Measurements from ENCODE around the gene RAB11FIP4. TPM values are rescaled to one million over a fixed set of nuclear protein-coding genes. Genes with fewer than 3 reads are reported as not detected.

RAB11FIP4 gene
- total and polyA plus RNA-seq, 9 of the 15 experiments (the other 6 are each of a cell fraction or from before 2014, with no cell fraction given), result 0.62 to 16.6 (median 8.9) TPM

DNA sequence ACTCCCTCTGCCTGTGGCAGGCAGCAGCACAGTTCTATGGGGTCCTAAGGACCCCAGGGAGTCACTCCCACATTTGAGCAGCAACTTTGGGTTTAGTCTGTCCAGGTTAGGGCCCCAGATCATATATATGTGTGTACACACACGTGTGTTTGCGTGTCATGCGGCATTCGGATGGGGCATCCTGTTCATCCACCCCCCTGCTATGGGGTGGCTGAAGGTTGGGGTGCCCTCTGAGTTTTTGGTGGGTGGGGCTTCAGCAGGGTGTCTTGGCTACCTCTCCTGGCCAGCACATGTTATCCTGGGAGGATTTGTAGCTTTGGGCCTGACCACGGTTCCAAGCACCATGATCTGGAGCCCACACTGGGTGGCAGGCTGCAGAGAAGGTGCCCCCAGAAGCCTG is 100.7 kb downstream of the RAB11FIP4 start:
- Histone ChIP-seq H3K9ac (ENCODE audit: insufficient read depth in 1 of 2, low read depth in 2 of 2, low read length in 2 of 2) (peak overlapping the region in 1 of 2 experiments; percentile 76; a peak in 1 of 4 replicates), H3K27ac (ENCODE audit: extremely low read depth, low read depth, low read length) (no peak overlapping the region; the same call in 2 of the 3 replicates)
- 90% methylated on average over 5 of the region's 5 CpGs for WGBS (ENCODE audit: insufficient coverage, low coverage, missing lambda C conversion rate)

More for the DNA sequence above, 100.7 kb downstream of the RAB11FIP4 start:
- Histone ChIP-seq H3K4me3 (no peak overlapping the region), H3K4me1 (replicated peaks in 1 of 2; ENCODE audit: control insufficient read depth in 2 of 2, insufficient read depth in 2 of 2, low read length in 2 of 2) (peaks cover 56 to 75% of the 10 kb centered on the region in 2 experiments), H3K27me3 (ENCODE audit: control insufficient read depth in 2 of 2, insufficient read depth in 2 of 2, low read length in 2 of 2) (no peaks in the 10 kb centered on the region), H3K36me3 (ENCODE audit: control insufficient read depth, insufficient read depth, low read length) (no peaks in the 10 kb centered on the region; the same call in 2 of the 3 replicates), H2AFZ (ENCODE audit: low read depth, low read length) (no peak overlapping the region), H3K79me2 (ENCODE audit: control insufficient read depth, insufficient read depth, low read length) (peaks cover 17% of the 10 kb centered on the region), H3K9me1 (ENCODE audit: control insufficient read depth, insufficient read depth, low read length) (peaks cover 5% of the 10 kb centered on the region), H3K4me2 (ENCODE audit: insufficient read depth, low read length) (no peak overlapping the region), H4K20me1 (replicated peaks; ENCODE audit: control insufficient read depth, insufficient read depth, low read length) (0 out of 2 replicates have a peak, but pooled peaks cover 6% of the 10 kb centered on the region), H3K9me3 (replicated peaks; ENCODE audit: control insufficient read depth, insufficient read depth, low read depth, low read length) (no peaks in the 10 kb centered on the region)
- DNase-seq (ENCODE audit: extremely low read depth in 1 of 4, low spot score in 3 of 4) (no peak), ATAC-seq (no peak), FAIRE-seq (no peak)
- CTCF ChIA-PET (ENCODE audit: low intra/inter-chr PET ratio), result no interaction called here
- no TSS peak for BruUV-seq (replicated peaks)
- POLR2A ChIA-PET, result interaction anchor here (1.0 kb wide), 2 partner anchors 8 to 33 kb away, joined by 3 to 4 read pairs; no protein-coding TSS in a partner anchor
- TF ChIP-seq, protein P1, sequence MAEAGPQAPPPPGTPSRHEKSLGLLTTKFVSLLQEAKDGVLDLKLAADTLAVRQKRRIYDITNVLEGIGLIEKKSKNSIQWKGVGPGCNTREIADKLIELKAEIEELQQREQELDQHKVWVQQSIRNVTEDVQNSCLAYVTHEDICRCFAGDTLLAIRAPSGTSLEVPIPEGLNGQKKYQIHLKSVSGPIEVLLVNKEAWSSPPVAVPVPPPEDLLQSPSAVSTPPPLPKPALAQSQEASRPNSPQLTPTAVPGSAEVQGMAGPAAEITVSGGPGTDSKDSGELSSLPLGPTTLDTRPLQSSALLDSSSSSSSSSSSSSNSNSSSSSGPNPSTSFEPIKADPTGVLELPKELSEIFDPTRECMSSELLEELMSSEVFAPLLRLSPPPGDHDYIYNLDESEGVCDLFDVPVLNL (CRISPR knock-in tag; IDR thresholded peaks at IDR 0.05; ENCODE audit: low read depth), result no peak
- TF ChIP-seq KLF1 (tag; IDR thresholded peaks at IDR 0.05), result no peak
- TF ChIP-seq, protein P2, sequence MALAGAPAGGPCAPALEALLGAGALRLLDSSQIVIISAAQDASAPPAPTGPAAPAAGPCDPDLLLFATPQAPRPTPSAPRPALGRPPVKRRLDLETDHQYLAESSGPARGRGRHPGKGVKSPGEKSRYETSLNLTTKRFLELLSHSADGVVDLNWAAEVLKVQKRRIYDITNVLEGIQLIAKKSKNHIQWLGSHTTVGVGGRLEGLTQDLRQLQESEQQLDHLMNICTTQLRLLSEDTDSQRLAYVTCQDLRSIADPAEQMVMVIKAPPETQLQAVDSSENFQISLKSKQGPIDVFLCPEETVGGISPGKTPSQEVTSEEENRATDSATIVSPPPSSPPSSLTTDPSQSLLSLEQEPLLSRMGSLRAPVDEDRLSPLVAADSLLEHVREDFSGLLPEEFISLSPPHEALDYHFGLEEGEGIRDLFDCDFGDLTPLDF (CRISPR knock-in tag; IDR thresholded peaks at IDR 0.05), result no peak
- TF ChIP-seq ZNF444 (CRISPR knock-in tag; IDR thresholded peaks at IDR 0.05), result no peak
- no peak for TF ChIP-seq SETDB1 (IDR thresholded peaks at IDR 0.05; ENCODE audit: low read length)
- no peak for TF ChIP-seq KAT2B (IDR thresholded peaks at IDR 0.05; ENCODE audit: low read depth, low read length)
- TF ChIP-seq, protein P3, sequence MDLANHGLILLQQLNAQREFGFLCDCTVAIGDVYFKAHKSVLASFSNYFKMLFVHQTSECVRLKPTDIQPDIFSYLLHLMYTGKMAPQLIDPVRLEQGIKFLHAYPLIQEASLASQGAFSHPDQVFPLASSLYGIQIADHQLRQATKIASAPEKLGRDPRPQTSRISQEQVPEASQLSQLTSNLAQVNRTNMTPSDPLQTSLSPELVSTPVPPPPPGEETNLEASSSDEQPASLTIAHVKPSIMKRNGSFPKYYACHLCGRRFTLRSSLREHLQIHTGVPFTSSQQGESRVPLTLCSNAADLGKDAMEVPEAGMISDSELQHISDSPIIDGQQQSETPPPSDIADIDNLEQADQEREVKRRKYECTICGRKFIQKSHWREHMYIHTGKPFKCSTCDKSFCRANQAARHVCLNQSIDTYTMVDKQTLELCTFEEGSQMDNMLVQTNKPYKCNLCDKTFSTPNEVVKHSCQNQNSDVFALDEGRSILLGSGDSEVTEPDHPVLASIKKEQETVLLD (IDR thresholded peaks at IDR 0.05), result no peak
- no peak for TF ChIP-seq PHB2 (IDR thresholded peaks at IDR 0.05; ENCODE audit: low read depth)
- TF ChIP-seq FOXA3 (CRISPR knock-in tag; conservative IDR thresholded peaks at IDR 0.05 in 1 of 2, IDR thresholded peaks at IDR 0.05 in 1 of 2), result no peak
- no peak for TF ChIP-seq ZNF121 (CRISPR knock-in tag; conservative IDR thresholded peaks at IDR 0.05)
- no peak for TF ChIP-seq IRF2 (CRISPR knock-in tag; IDR thresholded peaks at IDR 0.05)
- TF ChIP-seq CEBPG (CRISPR knock-in tag; IDR thresholded peaks at IDR 0.05), result no peak
- no peak for TF ChIP-seq CEBPG (tag; conservative IDR thresholded peaks at IDR 0.05 in 1 of 2, IDR thresholded peaks at IDR 0.05 in 1 of 2)
- no peak for TF ChIP-seq FOXA1 (IDR thresholded peaks at IDR 0.05; ENCODE audit: borderline replicate concordance)
- no peak for TF ChIP-seq TCF7 (IDR thresholded peaks at IDR 0.05; ENCODE audit: borderline replicate concordance)
- TF ChIP-seq, protein P4, sequence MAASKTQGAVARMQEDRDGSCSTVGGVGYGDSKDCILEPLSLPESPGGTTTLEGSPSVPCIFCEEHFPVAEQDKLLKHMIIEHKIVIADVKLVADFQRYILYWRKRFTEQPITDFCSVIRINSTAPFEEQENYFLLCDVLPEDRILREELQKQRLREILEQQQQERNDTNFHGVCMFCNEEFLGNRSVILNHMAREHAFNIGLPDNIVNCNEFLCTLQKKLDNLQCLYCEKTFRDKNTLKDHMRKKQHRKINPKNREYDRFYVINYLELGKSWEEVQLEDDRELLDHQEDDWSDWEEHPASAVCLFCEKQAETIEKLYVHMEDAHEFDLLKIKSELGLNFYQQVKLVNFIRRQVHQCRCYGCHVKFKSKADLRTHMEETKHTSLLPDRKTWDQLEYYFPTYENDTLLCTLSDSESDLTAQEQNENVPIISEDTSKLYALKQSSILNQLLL (CRISPR knock-in tag; IDR thresholded peaks at IDR 0.05; ENCODE audit: borderline replicate concordance), result no peak
- TF ChIP-seq ESRRB (CRISPR knock-in tag; IDR thresholded peaks at IDR 0.05; ENCODE audit: borderline replicate concordance), result no peak
- TF ChIP-seq ETV6 (IDR thresholded peaks at IDR 0.05; ENCODE audit: borderline replicate concordance in 1 of 2, low read depth in 2 of 2, low read length in 1 of 2), result no peak
- TF ChIP-seq ETV6 (CRISPR knock-in tag; IDR thresholded peaks at IDR 0.05; ENCODE audit: borderline replicate concordance), result no peak
- intact Hi-C loops (cut with micrococcal nuclease), result no loop called here
- in situ Hi-C loops (cut with MboI), result no loop called here

All from K562 (cell line).